Measurements from ENCODE around the gene MYMK. TPM values are rescaled to one million over a fixed set of nuclear protein-coding genes. Genes with fewer than 3 reads are reported as not detected.

Gene MYMK
- total and polyA plus RNA-seq, 10 donors, result not detected

DNA sequence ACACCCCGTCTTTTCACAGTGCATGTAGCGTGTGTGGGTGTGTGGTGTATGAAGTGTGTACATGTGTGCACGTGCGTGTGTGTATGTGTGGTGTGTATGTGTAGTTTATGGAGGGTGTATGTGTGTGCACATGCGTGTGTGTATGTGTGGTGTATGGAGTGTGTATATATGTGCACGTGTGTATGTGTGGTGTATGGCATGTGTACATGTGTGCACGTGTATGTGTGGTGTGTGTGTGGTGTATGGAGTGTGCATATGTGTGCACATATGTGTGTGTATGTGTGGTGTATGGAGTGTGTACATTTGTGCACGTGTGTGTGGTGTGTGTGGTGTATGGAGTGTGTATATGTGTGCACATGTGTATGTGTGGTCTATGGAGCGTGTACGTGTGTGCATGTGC, 13.2 kb downstream of the MYMK start:
- no peak overlapping the region for H3K27ac ChIP-seq
- peaks cover 0 to 60% (median 0%) of the 10 kb centered on the region in 7 donors for H3K27me3 ChIP-seq (replicated peaks in 1 of 7)
- no peak overlapping the region for H3K4me3 ChIP-seq
- TF ChIP-seq POLR2A (IDR thresholded peaks at IDR 0.05) (no peak), POLR2AphosphoS5 (IDR thresholded peaks at IDR 0.05) (no peak)
- TF ChIP-seq, protein P1, sequence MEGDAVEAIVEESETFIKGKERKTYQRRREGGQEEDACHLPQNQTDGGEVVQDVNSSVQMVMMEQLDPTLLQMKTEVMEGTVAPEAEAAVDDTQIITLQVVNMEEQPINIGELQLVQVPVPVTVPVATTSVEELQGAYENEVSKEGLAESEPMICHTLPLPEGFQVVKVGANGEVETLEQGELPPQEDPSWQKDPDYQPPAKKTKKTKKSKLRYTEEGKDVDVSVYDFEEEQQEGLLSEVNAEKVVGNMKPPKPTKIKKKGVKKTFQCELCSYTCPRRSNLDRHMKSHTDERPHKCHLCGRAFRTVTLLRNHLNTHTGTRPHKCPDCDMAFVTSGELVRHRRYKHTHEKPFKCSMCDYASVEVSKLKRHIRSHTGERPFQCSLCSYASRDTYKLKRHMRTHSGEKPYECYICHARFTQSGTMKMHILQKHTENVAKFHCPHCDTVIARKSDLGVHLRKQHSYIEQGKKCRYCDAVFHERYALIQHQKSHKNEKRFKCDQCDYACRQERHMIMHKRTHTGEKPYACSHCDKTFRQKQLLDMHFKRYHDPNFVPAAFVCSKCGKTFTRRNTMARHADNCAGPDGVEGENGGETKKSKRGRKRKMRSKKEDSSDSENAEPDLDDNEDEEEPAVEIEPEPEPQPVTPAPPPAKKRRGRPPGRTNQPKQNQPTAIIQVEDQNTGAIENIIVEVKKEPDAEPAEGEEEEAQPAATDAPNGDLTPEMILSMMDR (IDR thresholded peaks at IDR 0.05 in 8 of 11, conservative IDR thresholded peaks at IDR 0.05 in 3 of 11), result no peak
- no peaks in the 10 kb centered on the region for H3K36me3 ChIP-seq
- H3K4me1 ChIP-seq, result peaks cover 8 to 44% (median 24%) of the 10 kb centered on the region in 6 donors
- intact Hi-C loops (cut with DNase I; ENCODE audit: low total_unique reads), result no loop called here
- H3K9me3 ChIP-seq, result no peaks in the 10 kb centered on the region
- no peak for DNase-seq
- 82 to 91% (median 85%) methylated on average over 10 of the region's 10 CpGs for WGBS, 5 donors

DNA sequence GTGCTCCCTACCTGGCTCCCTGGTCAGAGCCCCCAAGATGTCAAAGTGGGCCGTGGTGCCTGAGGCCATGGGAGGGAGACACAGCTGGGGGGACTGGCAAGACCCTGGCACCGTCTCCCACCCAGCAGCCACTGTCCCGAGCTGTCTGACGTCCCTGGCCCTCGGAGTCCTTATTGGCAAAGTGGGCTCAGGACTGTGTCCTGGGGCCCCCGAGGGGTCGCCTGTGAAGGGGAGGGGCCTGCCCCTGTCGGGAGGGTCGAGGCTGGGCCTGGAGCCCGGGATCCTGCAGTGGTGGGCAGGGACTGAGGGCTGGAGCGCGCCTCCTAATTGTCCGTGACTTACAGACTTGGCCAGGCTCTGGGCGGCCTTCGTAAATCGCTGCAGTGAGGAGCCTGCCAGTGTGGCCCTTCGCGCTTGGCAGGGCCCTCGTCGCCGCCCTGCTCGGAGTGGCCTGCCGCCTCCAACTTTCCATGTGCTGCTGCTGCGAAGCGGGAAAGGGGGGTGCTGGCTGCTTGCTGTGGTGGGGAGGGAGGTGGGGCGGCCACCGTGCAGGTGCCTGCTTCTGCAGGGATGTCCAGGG, 13.7 kb downstream of the MYMK start:
- Histone ChIP-seq H3K4me1 (peaks cover 8 to 50% (median 29%) of the 10 kb centered on the region in 6 donors), H3K4me3 (no peak overlapping the region), H3K27ac (no peak overlapping the region), H3K9me3 (no peaks in the 10 kb centered on the region), H3K27me3 (replicated peaks in 1 of 7) (peaks cover 0 to 54% (median 0%) of the 10 kb centered on the region in 7 donors), H3K36me3 (no peaks in the 10 kb centered on the region)
- WGBS, 5 donors, result 88 to 94% (median 92%) methylated on average over 25 to 27 of the region's 27 CpGs
- no peak for TF ChIP-seq POLR2A (IDR thresholded peaks at IDR 0.05)
- TF ChIP-seq POLR2AphosphoS5 (IDR thresholded peaks at IDR 0.05), result no peak
- TF ChIP-seq, protein P1 (IDR thresholded peaks at IDR 0.05 in 8 of 11, conservative IDR thresholded peaks at IDR 0.05 in 3 of 11), result no peak
- DNase-seq, result no peak
- intact Hi-C loops (cut with DNase I; ENCODE audit: low total_unique reads), result no loop called here

DNA sequence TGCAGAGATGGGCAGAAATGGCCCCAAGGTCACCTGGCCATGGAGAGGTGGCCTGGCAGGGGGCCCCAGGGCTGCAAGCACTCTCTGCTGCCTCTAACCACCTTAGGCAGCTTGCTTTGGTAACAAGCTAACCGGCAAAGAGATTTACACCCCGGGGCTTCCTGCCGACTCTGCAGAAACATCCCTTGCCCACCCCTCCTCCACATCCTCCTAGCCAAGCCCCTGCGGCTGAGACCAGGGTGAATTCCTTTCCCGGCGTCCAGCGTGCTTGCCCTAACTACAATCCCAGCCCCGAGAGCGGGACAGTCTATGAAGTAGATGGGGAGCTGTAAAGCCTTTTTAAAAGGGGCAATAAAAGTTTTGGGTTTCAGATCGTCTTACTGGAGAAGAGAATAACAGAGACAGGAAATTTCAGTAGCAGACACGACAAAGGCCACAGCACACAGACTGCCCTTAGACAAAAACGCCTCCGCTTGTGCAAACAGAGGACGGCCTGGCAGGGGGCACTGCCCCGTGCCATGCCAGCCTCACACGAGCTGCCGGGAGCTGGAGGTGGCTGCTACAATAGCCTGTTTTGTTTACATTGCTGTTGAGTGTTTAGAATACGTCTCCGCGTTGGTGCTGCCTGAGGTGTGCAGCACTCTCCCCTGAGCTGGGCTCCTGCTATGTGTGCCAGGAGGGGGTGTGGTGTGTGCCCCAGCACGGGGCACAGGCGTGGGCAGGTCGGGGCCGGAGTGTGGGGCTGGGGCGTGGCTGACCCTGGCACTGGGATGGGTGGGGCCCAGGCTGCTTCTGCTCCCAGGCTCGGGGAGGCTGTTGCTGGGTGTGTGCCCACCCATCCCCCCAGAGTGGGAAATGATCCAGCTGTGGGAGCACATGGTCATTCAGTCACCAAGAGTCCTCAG, 15.3 kb downstream of the MYMK start:
- Histone ChIP-seq H3K27me3 (replicated peaks in 1 of 7) (peaks cover 0 to 39% (median 0%) of the 10 kb centered on the region in 7 donors), H3K4me3 (peak overlapping the region in 1 of 8 donors; percentile 16), H3K36me3 (no peaks in the 10 kb centered on the region), H3K9me3 (no peaks in the 10 kb centered on the region), H3K4me1 (peaks cover 8 to 42% (median 29%) of the 10 kb centered on the region in 6 donors), H3K27ac (peak overlapping the region in 7 of 8 donors; percentile 29 to 70 (median 58))
- no peak for TF ChIP-seq POLR2A (IDR thresholded peaks at IDR 0.05)
- no peak for TF ChIP-seq POLR2AphosphoS5 (IDR thresholded peaks at IDR 0.05)
- TF ChIP-seq, protein P1 (IDR thresholded peaks at IDR 0.05 in 8 of 11, conservative IDR thresholded peaks at IDR 0.05 in 3 of 11), result no peak
- 1 to 12% (median 11%) methylated on average over 12 to 26 of the region's 26 CpGs for WGBS, 5 donors
- intact Hi-C loops (cut with DNase I; ENCODE audit: low total_unique reads), result no loop called here
- no peak for DNase-seq

DNA sequence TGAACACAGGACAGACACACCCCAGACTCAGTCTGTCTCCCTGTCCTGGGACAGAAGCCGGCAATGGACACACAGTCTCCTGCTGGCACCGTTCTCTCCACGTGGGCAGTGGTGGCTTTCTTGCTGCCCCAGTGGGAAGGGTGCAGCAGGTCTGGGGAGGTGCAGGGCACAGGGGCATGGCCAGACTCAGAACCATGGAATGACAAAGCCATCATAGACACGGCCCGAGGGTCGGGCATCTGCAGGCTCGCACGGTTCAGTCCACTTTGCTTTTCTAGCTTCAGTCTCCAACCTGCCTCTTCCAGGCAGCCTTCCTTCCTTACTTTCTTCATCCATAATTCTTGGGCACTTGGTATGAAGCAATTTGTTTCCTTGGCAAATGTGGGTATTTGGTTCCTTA, 16.7 kb downstream of the MYMK start:
- WGBS, 5 donors, result 86 to 95% (median 89%) methylated on average over 8 of the region's 8 CpGs
- intact Hi-C loops (cut with DNase I; ENCODE audit: low total_unique reads), result no loop called here

More for the DNA sequence above, 16.7 kb downstream of the MYMK start:
- no peak for TF ChIP-seq POLR2A (IDR thresholded peaks at IDR 0.05)
- TF ChIP-seq, protein P1 (IDR thresholded peaks at IDR 0.05 in 8 of 11, conservative IDR thresholded peaks at IDR 0.05 in 3 of 11), result no peak
- Histone ChIP-seq H3K9me3 (peaks cover 0 to 5% (median 1%) of the 10 kb centered on the region in 8 donors), H3K27me3 (replicated peaks in 1 of 7) (peaks cover 0 to 38% (median 0%) of the 10 kb centered on the region in 7 donors), H3K36me3 (no peaks in the 10 kb centered on the region), H3K27ac (peak overlapping the region in 1 of 8 donors; percentile 72), H3K4me1 (peaks cover 8 to 42% (median 28%) of the 10 kb centered on the region in 6 donors), H3K4me3 (no peak overlapping the region)
- DNase-seq, result no peak

Measured in spleen (tissue), 11 donors.